NOMO-1 treated with DMSO at 0.1 percent for 48 hours (cell line): ENCODE measurements around the gene ADORA1.

Experiments used
- DNase-seq: peaks from one replicate; lab custom pipeline; 2025; ENCODE audit not compliant: unreplicated experiment; lab: John Stamatoyannopoulos, UW

The ADORA1 gene

DNA sequence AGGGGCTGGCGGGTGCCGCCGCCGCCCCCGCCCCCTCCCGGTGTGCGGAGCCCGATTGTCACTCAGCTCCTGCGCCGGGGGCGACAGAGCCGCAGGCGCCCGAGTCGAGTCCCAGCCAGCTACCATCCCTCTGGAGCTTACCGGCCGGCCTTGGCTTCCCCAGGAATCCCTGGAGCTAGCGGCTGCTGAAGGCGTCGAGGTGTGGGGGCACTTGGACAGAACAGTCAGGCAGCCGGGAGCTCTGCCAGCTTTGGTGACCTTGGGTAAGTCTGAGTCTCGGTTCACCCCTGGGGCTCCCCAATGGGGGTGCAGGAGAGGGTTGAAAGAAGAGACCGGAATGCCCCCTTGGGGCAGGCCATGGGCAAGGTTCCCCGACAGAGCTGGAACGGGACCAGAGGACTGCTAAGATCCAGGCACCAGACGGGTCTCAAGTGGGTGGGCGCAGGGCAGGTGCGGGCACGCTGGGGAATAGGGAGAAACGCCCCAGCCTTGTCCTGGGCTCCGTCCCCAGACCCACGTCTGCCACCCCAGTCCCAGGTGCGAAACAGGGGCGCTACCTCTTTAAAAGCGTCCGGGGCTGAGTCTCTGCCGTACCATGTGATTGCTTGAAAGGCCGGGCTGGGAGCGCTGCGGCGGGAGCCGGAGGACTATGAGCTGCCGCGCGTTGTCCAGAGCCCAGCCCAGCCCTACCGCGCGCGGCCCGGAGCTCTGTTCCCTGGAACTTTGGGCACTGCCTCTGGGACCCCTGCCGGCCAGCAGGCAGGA is at the start of gene ADORA1:
TSS of gene ADORA1 (plus strand) at position 61 of the 765 bp plus-strand sequence. CDS start 1,116 bp downstream, outside the sequence.
- DNase-seq: peak; percentile 54

DNA sequence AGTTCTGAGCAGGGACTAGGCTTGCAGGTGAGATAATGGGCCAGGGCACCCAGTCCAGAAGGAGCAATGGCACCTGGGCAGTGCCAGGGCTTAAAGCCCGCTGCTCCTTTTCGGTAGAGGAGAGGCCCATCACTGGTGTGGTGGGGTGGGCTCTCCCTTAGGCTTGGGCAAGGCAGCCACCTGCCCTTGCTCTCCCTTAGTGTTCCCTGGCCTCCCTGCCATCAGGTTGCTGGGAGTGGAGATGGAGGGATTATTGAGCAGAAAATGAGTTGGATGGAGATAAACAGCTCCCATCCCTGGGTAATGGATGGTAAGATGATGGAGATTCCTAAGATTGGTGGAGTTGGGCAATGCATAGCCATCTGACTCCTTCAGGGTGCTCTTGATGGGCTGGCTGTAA is 49.6 kb upstream of the ADORA1 start:
- DNase-seq: no peak

GRCh38 chr1:203078478-203078877 is 49.0 kb upstream of the ADORA1 start:
- DNase-seq: no peak

DNA sequence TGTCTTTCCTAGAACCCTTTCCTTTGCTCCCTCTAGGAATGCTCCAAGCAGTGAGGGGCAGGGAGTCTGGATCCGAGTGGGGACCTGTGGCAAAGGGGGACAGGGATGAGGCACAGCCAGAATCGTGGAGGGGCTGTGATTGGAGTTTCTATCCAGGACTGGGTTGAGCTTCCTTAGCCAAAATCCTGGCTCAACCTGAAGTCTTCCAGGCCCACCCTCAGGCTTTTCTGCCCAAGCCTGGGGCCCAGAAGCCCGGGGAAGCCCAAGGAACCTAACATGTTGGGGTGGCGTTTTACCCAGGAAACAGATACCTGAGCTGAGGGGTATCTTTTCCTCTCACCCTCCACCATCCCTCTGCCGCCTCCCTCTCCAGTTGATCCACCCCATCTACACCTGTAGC is 47.1 kb upstream of the ADORA1 start:
- DNase-seq: no peak

DNA sequence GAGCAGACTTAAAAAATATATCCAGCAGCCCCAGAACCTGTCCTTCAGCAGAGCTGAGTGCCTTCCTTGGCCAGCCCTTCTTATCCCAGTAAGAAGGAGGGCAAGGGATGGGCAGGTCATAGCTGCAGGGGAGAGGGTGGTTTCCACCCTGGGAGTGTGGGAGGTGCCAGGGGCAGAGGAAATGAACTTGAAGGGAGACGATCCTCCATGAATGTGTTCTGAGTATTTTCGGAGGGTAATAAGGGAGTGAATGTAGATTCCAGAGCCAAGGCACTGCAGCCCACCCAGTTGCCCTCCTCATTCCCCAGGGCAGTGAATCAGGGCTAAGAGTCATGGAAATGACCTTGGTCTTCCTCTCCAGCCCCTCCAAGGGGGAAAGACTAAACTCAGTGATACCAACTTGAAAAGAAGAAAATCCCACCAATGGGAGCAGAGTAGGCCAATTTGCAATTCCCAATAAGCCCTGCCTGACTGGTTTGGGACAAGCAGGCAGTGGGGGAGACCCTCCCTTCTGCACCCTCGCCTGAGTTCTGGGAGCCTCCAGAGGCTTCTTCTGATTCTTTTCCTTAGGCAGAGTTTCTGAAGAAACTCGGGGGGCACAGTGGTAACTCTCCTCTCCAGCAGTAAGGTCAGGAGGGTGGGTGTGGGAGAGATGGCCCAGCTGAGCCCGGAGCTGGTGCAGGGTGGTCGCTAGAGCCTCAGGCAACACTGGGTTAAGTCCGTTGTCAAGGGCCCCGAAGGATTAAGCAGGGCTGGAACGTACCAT is 45.9 kb upstream of the ADORA1 start:
- DNase-seq: no peak

DNA sequence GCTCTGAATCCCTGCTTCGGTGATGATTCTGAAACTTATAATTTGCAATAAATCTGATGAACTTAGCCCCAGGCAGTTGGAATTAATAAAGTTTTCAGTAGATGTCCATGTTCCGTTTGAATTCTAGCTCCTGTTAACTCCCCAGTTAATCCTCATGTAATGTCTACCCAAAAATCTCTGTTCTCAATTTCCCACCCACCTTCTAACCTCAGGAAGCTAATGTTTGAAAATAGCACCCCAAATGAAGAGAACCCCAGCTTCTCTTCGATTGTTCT is 45.4 kb upstream of the ADORA1 start:
- no peak for DNase-seq

DNA sequence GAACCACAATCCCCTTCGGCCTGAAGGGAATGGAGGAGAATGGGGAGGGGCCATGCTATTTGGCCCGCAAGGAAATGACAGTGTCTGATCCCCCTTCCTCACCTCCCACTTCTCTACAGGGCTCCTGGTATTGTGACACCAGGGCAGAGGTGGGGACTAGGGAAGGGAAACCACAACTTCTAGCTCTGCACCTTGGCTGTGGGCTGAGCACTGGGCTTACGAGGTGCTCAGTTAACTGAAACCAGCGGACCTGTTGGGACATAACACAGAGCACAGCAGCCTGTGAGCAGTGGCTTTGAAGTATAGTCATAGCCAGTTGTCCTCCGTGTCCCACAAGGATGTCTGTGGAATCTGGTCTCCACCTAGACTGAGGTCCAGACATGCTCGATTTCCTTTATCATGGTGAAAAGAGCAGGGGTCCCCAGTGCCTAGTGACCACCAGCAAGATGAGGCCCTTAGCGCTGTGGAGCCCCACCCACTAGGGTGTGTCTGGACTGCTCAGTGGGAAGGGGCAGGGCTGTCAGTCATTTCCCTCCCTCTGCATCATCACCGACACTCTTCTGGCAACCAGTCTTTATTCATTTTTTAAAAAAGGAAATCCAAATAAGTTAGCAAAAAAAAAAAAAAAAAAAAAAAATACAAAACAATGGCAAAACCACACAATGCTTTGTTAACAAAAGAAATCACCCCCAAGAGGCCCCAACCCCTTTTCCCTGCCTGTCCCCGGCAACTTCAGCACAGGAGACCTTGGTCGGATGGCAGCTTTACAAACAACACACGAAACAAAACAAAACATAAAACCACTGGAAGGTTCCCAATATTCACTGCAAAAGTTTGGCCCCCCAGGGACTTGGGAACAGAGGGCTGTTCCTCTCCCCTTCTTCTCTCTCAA is 44.7 kb upstream of the ADORA1 start:
- DNase-seq: peak; percentile 32

DNA sequence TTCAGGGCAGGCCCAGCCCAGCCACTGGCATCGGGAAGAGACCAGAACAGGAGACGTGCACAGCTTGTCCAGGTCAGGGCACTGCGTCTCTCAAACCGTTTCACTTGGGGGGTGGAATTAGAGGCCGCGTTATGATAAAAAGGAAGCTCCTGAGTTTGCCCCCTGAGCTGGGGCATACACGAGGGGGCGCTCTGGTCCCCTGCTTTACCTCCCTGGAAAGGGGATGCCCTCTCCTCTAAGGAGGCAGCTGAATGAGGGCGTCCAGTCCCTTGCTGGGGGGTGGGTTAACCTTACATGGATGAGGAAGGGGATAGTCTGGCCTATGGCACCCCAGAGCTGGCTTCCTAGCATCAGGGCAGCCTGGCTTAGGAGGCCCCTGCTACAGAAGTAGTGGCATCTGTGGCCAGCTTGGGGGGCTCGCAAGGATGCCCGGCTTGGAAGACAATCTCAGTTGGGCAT is 44.0 kb upstream of the ADORA1 start:
- DNase-seq: no peak

DNA sequence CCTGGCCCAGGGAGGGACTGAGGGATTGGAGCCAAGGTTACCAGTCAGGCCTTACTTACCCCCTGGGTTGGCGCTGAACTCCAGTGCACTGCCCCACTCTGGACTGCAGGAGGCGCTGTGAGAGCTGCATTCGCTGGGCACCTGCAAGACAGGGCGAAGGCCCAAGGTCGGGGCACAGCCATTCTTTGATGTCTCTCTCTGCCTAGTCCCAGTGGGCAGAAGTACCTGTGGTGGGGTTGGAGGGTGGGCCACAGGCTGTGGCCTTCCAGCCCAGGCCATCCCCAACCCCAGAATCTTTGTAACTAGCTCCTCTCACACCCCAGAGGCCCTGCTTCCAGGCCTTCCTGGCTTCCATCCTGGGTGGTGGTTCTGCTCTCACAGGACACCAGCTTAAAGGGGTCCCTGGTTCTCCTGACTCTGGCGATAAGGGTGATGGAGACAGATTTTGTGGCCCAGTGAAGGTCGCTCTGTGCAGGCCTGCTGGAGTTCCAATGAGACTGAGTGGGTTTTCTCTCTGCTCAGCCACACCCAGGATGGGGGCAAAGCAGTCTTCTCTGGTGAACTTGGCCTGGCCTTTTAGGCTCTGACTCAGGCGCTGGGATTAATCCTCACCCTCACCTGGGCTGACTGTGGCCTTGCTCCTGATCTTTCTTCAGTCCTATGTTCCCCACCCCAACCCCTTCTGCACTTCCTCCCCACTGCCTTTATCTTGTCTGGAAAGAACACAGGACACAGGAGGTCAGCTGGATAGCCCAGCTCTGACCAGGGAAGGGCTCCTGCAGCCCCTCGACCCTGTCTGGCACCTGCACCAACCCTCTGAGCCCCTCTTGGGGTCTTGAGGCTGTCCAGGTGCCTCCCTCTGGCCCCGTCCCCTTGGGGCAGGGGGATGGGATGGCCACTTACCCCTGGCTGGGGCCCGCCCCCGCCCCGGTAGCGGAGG is 42.7 kb upstream of the ADORA1 start:
- no peak for DNase-seq

- no peak for DNase-seq
These were observed 41.8 kb upstream of the ADORA1 start, which contains the start of gene MYOG for GRCh38 chr1:203085528-203086406. MYOG (minus strand) TSS chr1:203086012; CDS start chr1:203085961, 51 bp downstream.

GRCh38 chr1:203086992-203087763 is 40.3 kb upstream of the ADORA1 start:
- no peak for DNase-seq

- DNase-seq: no peak
These were observed 39.1 kb upstream of the ADORA1 start for GRCh38 chr1:203088441-203088840.

- no peak for DNase-seq
These were observed 38.4 kb upstream of the ADORA1 start for GRCh38 chr1:203089001-203089650.

DNA sequence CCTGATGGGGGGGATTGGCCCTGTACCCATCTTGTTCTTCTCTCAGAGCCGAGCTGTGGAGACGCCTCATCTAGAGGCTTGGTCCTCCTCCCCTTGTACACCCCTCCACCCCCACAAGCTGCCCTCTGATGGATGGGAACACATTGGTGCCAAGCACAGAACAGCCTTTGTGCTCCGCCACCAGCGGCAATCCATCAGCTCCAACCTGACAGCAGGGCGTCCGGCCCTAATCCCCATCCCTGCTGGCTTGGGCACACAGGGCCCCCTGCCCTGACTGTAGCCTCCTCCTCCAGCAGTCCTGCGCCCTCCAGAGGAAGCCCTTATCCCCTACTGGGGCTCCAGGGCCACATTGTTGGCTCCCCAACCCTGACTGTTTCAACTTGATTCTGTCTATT is 37.9 kb upstream of the ADORA1 start:
- no peak for DNase-seq

- no peak for DNase-seq
These were observed 36.9 kb upstream of the ADORA1 start for GRCh38 chr1:203090421-203091198.

GRCh38 chr1:203091199-203091477 is 36.4 kb upstream of the ADORA1 start:
- no peak for DNase-seq

DNA sequence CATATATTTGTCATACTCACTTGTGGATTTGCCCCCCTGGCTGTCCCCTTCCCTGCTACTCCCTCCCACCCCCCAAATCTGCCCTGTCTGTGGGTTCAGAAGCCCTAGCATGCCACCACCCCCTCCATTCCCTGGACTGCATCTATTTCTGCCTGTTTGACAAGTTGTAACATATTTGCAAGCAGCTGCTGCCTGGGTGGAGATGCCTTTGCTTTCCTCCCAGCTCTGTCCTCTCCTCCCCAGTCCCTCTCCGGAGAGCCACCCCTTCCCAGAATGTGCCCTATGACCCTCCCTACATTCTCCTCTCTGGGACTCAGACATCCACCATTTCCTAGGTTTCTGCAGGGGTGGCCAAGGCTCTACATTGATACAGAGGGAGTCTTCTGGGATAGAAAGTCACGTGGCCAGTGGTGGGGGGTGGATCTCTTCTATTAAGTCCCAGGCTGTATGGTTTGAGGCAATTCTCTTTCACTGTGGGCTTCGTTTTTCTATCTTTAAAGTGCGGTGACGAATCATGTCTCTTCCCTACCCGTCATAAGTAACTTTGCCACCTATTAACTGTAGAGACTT is 35.7 kb upstream of the ADORA1 start:
- DNase-seq: no peak
